Measurements from ENCODE around the gene GRIN2A. TPM values are rescaled to one million over a fixed set of nuclear protein-coding genes. Genes with fewer than 3 reads are reported as not detected.

GRIN2A gene
- 0.89 TPM for polyA plus RNA-seq (2013, experiment 1 of 4)
- polyA plus RNA-seq (2013, experiment 2 of 4): 0.91 TPM
- polyA plus RNA-seq (2013, experiment 3 of 4): 0.85 TPM
- polyA plus RNA-seq (2013, experiment 4 of 4): 1.3 TPM

- 0% methylated on average over 61 to 64 of the region's 64 CpGs for WGBS, 2 experiments
- H3K4me1 ChIP-seq (ENCODE audit: control insufficient read depth, insufficient read depth, low read length): peaks cover 3% of the 10 kb centered on the region
- H3K36me3 ChIP-seq (ENCODE audit: control insufficient read depth, insufficient read depth, low read length): no peaks in the 10 kb centered on the region
- H3K4me3 ChIP-seq (ENCODE audit: insufficient read depth, low read depth, low read length): peak within 1 kb of the TSS; percentile 47
- peaks cover 58% of the 10 kb centered on the region for H3K27me3 ChIP-seq (ENCODE audit: control insufficient read depth, insufficient read depth, low read length, poor library complexity, severe bottlenecking)
- no peak within 1 kb of the TSS for H3K27ac ChIP-seq (ENCODE audit: insufficient read depth, low read depth, low read length, poor library complexity, severe bottlenecking)
- H3K9me3 ChIP-seq (ENCODE audit: control insufficient read depth, low read length): no peaks in the 10 kb centered on the region
Observed at GRCh38 chr16:10182222-10183053, at the start of gene GRIN2A. Gene GRIN2A, minus strand, starts transcription at chr16:10182428. Its CDS starts 2,017 bp downstream, at chr16:10180411.

- no peaks in the 10 kb centered on the region for H3K36me3 ChIP-seq (ENCODE audit: control insufficient read depth, insufficient read depth, low read length)
- WGBS, 2 experiments: 84 to 94% methylated on average over 2 of the region's 2 CpGs
- H3K27ac ChIP-seq (ENCODE audit: insufficient read depth, low read depth, low read length, poor library complexity, severe bottlenecking): no peak overlapping the region
- H3K9me3 ChIP-seq (ENCODE audit: control insufficient read depth, low read length): no peaks in the 10 kb centered on the region
- H3K4me1 ChIP-seq (ENCODE audit: control insufficient read depth, insufficient read depth, low read length): peaks cover 7% of the 10 kb centered on the region
- no peaks in the 10 kb centered on the region for H3K27me3 ChIP-seq (ENCODE audit: control insufficient read depth, insufficient read depth, low read length, poor library complexity, severe bottlenecking)
- no peak overlapping the region for H3K4me3 ChIP-seq (ENCODE audit: insufficient read depth, low read depth, low read length)
Observed at GRCh38 chr16:10231563-10231962, 49.3 kb upstream of the GRIN2A start.

DNA sequence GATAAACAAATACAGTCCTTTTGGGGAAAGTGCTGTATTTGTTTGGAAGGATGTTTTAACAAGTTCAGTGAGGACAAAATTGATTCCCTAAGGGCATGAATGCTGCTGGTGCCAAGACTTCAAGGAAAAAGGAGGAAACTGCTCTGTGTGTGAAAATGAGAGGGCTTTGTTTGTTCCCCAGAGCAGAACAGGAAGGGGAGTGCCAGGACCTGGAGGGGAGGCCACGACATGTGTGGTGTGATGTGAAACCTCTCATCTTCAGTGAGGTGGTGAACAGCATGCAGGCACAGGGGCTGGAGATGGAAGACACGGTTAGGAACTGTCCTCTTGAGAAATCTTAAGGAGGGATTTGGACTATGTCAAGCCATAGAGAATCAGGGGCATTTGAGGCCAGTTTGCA is 46.6 kb upstream of the GRIN2A start:
- H3K27me3 ChIP-seq (ENCODE audit: control insufficient read depth, insufficient read depth, low read length, poor library complexity, severe bottlenecking): no peaks in the 10 kb centered on the region
- H3K9me3 ChIP-seq (ENCODE audit: control insufficient read depth, low read length): no peaks in the 10 kb centered on the region
- H3K4me3 ChIP-seq (ENCODE audit: insufficient read depth, low read depth, low read length): no peak overlapping the region
- H3K4me1 ChIP-seq (ENCODE audit: control insufficient read depth, insufficient read depth, low read length): peaks cover 7% of the 10 kb centered on the region
- no peak overlapping the region for H3K27ac ChIP-seq (ENCODE audit: insufficient read depth, low read depth, low read length, poor library complexity, severe bottlenecking)
- WGBS, 2 experiments: 49 to 66% methylated on average over 2 of the region's 2 CpGs
- no peaks in the 10 kb centered on the region for H3K36me3 ChIP-seq (ENCODE audit: control insufficient read depth, insufficient read depth, low read length)

GRCh38 chr16:10226987-10227306 is 44.7 kb upstream of the GRIN2A start:
- Histone ChIP-seq H3K27me3 (ENCODE audit: control insufficient read depth, insufficient read depth, low read length, poor library complexity, severe bottlenecking) (no peaks in the 10 kb centered on the region), H3K4me3 (ENCODE audit: insufficient read depth, low read depth, low read length) (no peak overlapping the region), H3K36me3 (ENCODE audit: control insufficient read depth, insufficient read depth, low read length) (no peaks in the 10 kb centered on the region), H3K4me1 (ENCODE audit: control insufficient read depth, insufficient read depth, low read length) (peaks cover 7% of the 10 kb centered on the region), H3K27ac (ENCODE audit: insufficient read depth, low read depth, low read length, poor library complexity, severe bottlenecking) (no peak overlapping the region), H3K9me3 (ENCODE audit: control insufficient read depth, low read length) (no peaks in the 10 kb centered on the region)
- WGBS, 2 experiments: 87 to 89% methylated on average over 1 of the region's 1 CpG

DNA sequence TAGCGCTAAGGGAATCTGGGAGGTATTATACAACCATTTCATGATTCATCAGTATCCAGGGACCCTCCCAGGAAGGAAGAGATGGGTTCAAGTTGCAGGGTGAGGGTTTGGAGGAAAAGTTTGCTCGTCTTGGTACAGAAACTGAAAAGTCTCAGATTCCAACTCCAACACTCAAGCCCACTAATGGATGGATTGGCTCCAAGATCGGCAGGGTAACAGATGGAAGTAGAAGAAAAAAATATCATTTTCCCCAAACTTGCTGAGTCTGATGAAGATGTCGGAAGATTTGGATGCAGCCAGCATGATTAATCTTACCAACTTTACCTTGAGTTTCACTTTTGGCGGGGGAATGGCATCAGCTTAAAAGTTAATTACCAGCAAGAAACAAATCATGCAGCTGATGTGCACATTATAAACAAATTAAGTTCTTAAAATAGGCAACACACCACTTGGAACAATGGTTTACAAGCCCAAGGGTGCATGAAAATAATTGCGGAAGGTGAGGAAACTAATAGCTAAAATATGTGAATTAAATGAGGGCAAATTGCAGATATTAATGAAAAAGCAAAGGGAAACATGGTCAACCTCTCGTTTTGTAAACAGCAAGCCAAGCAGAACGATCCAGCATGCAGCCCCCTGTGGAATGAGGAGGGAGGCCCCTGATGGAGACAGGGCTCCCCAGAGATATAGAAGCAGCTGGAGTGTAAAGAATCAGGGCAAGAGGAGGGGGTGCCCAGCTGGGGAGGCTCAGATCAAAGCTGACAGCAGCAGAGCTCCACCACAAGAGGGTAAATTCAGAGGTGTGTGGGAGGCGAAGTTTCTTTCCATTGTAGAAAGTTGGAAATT is 44.1 kb upstream of the GRIN2A start:
- no peaks in the 10 kb centered on the region for H3K27me3 ChIP-seq (ENCODE audit: control insufficient read depth, insufficient read depth, low read length, poor library complexity, severe bottlenecking)
- H3K27ac ChIP-seq (ENCODE audit: insufficient read depth, low read depth, low read length, poor library complexity, severe bottlenecking): no peak overlapping the region
- whole genome bisulfite sequencing, 2 experiments: 76 to 79% methylated on average over 7 to 9 of the region's 9 CpGs
- H3K4me3 ChIP-seq (ENCODE audit: insufficient read depth, low read depth, low read length): no peak overlapping the region
- peaks cover 7% of the 10 kb centered on the region for H3K4me1 ChIP-seq (ENCODE audit: control insufficient read depth, insufficient read depth, low read length)
- no peaks in the 10 kb centered on the region for H3K36me3 ChIP-seq (ENCODE audit: control insufficient read depth, insufficient read depth, low read length)
- H3K9me3 ChIP-seq (ENCODE audit: control insufficient read depth, low read length): no peaks in the 10 kb centered on the region

DNA sequence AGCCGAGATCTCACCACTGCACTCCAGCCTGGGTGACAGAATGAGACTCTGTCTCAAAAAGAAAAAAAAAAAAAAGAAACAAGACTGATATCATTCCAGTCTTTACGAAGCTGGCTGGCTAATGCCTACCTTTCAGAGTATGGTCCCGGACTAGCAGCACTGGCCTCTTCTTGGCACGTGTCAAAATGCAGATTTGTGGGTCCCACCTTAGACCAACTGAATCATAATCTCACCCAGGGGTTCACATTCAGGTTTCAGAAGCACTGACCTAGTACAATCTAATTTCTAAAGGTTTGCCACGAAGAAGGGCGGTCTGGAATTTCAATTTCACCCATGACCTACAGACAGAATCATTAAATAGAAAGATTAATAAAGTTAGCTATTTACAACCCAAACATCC is 43.4 kb upstream of the GRIN2A start:
- H3K4me3 ChIP-seq (ENCODE audit: insufficient read depth, low read depth, low read length): no peak overlapping the region
- no peak overlapping the region for H3K27ac ChIP-seq (ENCODE audit: insufficient read depth, low read depth, low read length, poor library complexity, severe bottlenecking)
- H3K36me3 ChIP-seq (ENCODE audit: control insufficient read depth, insufficient read depth, low read length): no peaks in the 10 kb centered on the region
- H3K9me3 ChIP-seq (ENCODE audit: control insufficient read depth, low read length): no peaks in the 10 kb centered on the region
- peaks cover 7% of the 10 kb centered on the region for H3K4me1 ChIP-seq (ENCODE audit: control insufficient read depth, insufficient read depth, low read length)
- no peaks in the 10 kb centered on the region for H3K27me3 ChIP-seq (ENCODE audit: control insufficient read depth, insufficient read depth, low read length, poor library complexity, severe bottlenecking)
- 86 to 92% methylated on average over 5 to 6 of the region's 6 CpGs for WGBS, 2 experiments

DNA sequence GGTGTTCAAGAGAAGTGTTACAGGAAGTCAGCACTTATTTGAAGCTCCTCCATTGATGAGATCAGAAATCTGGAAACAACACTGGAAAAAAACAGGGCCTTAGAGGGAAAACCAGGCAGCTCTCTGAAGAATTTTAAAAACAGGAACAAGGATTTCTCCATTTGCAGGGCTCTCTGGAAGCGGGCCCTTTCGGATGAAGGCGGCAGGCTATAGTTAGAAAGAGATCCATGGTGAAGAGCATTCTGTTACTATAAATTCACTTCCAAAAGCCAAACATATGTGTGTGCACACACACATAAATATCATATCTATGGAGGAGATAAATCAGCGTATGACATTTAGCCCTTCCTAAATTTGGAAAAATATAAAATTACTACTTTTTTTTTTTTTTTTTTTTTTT is 42.6 kb upstream of the GRIN2A start:
- Histone ChIP-seq H3K4me3 (ENCODE audit: insufficient read depth, low read depth, low read length) (no peak overlapping the region), H3K4me1 (ENCODE audit: control insufficient read depth, insufficient read depth, low read length) (peaks cover 7% of the 10 kb centered on the region)
- 92 to 98% methylated on average over 3 of the region's 4 CpGs for WGBS, 2 experiments

GRCh38 chr16:10220942-10221341 is 38.7 kb upstream of the GRIN2A start:
- 86 to 92% methylated on average over 3 of the region's 3 CpGs for WGBS, 2 experiments
- no peaks in the 10 kb centered on the region for H3K27me3 ChIP-seq (ENCODE audit: control insufficient read depth, insufficient read depth, low read length, poor library complexity, severe bottlenecking)
- H3K9me3 ChIP-seq (ENCODE audit: control insufficient read depth, low read length): no peaks in the 10 kb centered on the region

More for the DNA sequence above, 42.6 kb upstream of the GRIN2A start:
- Histone ChIP-seq H3K27me3 (ENCODE audit: control insufficient read depth, insufficient read depth, low read length, poor library complexity, severe bottlenecking) (no peaks in the 10 kb centered on the region), H3K36me3 (ENCODE audit: control insufficient read depth, insufficient read depth, low read length) (no peaks in the 10 kb centered on the region), H3K27ac (ENCODE audit: insufficient read depth, low read depth, low read length, poor library complexity, severe bottlenecking) (no peak overlapping the region), H3K9me3 (ENCODE audit: control insufficient read depth, low read length) (no peaks in the 10 kb centered on the region)

DNA sequence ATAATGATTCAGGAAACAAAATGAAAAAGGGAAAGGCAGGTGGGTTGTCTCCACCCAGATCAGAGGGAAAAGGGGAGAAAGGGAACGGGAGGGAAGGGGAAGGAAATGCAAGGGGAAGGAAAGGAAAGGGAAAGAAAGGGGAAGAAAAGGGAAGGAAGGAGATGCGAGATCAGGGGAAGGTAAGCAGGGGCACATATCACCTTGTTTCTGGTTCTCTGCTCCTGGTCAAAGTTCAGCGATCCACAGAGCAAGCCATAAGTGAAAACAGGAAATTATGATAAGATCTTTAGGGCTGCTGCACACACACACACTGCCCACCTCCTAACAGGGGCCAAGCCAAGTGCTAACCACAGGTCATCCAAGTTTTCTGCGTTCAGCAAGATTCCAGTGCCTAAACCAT is 37.5 kb upstream of the GRIN2A start:
- H3K27me3 ChIP-seq (ENCODE audit: control insufficient read depth, insufficient read depth, low read length, poor library complexity, severe bottlenecking): no peaks in the 10 kb centered on the region
- H3K4me1 ChIP-seq (ENCODE audit: control insufficient read depth, insufficient read depth, low read length): no peaks in the 10 kb centered on the region
- no peak overlapping the region for H3K4me3 ChIP-seq (ENCODE audit: insufficient read depth, low read depth, low read length)
- H3K36me3 ChIP-seq (ENCODE audit: control insufficient read depth, insufficient read depth, low read length): no peaks in the 10 kb centered on the region
- WGBS, 2 experiments: 89 to 93% methylated on average over 4 of the region's 4 CpGs
- no peaks in the 10 kb centered on the region for H3K9me3 ChIP-seq (ENCODE audit: control insufficient read depth, low read length)
- no peak overlapping the region for H3K27ac ChIP-seq (ENCODE audit: insufficient read depth, low read depth, low read length, poor library complexity, severe bottlenecking)

More at GRCh38 chr16:10220942-10221341, 38.7 kb upstream of the GRIN2A start:
- Histone ChIP-seq H3K4me1 (ENCODE audit: control insufficient read depth, insufficient read depth, low read length) (no peaks in the 10 kb centered on the region), H3K36me3 (ENCODE audit: control insufficient read depth, insufficient read depth, low read length) (no peaks in the 10 kb centered on the region), H3K27ac (ENCODE audit: insufficient read depth, low read depth, low read length, poor library complexity, severe bottlenecking) (no peak overlapping the region), H3K4me3 (ENCODE audit: insufficient read depth, low read depth, low read length) (no peak overlapping the region)

Data from ectodermal cell (in vitro differentiated cells).